GM19043 (cell line): ENCODE data around the gene C1QL1.
"Not testable (repeated sequence)": the region's sequence is repeated elsewhere in the genome, so short reads cannot be mapped to it uniquely, and the experiment has no call there.

ENCODE experiments used
- ATAC-seq: cut with Tn5 transposase; IDR thresholded peaks from one replicate; pipeline ENCODE4 v1.9.1; 2021; ENCODE audit warnings: low read depth; ENCODE audit not compliant: unreplicated experiment

C1QL1 gene

DNA sequence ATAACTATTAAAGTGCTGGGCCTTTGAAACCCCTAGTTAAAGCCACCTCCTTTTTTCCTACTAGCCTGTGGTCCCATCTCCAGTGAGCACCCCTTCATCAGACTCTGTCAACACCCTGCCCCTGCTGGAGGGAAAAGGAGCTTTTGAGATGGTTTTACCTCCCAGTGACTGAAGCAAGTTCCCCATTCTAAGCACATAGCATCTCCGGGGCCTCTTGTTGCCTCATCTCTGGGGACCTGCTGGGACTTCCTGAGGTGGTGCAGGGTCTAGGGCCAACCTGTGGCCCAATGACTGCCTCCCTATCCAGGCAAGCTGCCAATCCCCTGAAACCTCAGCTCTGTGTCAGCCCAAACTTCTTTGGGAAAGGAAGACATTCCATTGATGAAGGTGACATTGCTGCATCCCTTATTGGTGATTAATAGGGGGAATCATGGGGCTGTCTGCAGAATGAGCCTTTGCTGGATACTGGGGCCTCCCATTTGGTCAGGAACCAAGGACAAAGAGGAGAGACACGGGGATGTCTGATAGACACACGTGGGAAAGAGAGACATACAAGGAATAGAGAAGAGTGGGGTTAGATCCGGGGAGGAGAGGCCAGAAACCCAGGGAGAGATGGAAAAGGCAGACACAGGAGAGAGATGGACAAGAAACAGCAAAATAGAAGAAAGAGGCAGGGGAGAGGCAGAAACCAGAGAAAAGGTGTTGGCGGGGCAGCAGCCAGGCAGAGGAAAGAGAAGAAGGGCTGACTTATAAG, 2.4 kb downstream of the C1QL1 start:
- no peak for ATAC-seq

DNA sequence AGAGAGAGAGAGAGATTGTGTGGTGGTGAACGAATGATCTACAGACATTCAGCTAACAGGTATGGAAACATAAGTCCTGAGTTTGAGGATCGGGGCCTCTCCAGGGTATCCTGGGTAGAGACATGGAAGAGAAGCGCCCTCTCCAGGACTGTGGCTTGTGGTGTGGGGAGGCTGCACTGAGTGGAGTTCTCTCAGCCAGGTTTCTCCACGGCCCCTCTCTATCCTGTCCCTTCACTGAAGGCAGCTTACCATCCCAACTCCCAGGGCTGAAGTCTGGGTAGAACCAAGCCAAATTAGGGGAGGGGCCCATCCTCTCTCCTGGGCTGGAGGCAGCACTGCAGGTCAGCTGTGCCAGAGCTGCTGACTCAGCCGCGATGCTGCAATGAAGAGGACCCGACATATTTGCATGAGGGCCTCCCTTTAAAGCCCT, 6.2 kb downstream of the C1QL1 start:
- no peak for ATAC-seq

DNA sequence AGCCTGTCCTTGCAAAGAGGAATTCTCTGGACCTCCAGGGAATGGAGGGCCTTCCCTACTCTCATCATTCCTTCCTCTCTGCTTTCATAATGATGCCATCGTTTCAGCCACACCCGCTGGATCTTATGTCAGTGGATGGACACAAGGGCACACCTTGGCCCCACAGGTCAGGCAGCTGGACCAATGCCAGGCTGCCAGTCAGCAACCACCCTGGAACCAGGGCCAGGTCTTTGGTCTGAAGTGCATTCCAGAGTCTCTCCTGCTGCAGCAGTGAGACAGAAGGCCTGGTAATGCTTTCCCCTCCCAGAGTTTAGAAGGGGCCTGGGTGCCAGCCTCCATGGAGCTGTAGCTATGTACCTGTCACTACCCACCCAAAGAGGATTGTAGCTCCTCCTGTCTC, 7.4 kb downstream of the C1QL1 start:
- ATAC-seq: no peak

DNA sequence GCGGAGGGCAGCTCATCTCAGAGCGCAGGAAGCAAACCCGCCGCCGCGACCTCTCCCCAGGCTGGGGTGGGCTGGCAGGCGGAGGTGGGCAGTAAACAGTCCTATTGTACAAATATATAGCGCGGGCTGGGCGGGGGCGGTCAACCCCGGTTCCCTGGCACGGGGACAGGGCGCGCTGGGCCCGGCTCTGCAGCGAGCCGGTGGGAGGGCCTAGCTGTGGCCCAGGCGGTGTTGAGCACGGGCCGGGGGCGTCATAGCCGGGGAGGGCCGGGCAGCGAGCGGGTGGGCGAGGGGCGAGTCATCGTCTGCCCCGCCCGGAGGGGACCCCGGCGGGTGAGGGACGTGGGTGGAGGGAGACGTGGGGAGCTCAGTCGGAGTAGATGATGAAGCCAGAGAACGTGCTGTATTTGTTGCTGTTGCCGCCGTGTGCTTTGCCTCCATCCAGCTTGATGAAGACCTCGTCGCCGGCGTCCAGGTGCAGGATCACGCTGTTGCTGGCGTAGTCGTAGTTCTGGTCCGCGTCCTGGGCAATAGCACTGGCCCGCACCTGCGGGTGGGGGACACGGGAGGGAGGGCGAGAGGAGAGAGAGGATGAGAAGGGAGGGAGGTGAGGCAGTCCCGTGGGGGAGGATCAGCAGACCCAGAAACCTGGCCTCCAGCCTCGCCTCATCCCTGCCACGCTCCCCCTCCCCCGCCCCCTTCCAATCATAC, 8.1 kb downstream of the C1QL1 start:
- no peak for ATAC-seq

DNA sequence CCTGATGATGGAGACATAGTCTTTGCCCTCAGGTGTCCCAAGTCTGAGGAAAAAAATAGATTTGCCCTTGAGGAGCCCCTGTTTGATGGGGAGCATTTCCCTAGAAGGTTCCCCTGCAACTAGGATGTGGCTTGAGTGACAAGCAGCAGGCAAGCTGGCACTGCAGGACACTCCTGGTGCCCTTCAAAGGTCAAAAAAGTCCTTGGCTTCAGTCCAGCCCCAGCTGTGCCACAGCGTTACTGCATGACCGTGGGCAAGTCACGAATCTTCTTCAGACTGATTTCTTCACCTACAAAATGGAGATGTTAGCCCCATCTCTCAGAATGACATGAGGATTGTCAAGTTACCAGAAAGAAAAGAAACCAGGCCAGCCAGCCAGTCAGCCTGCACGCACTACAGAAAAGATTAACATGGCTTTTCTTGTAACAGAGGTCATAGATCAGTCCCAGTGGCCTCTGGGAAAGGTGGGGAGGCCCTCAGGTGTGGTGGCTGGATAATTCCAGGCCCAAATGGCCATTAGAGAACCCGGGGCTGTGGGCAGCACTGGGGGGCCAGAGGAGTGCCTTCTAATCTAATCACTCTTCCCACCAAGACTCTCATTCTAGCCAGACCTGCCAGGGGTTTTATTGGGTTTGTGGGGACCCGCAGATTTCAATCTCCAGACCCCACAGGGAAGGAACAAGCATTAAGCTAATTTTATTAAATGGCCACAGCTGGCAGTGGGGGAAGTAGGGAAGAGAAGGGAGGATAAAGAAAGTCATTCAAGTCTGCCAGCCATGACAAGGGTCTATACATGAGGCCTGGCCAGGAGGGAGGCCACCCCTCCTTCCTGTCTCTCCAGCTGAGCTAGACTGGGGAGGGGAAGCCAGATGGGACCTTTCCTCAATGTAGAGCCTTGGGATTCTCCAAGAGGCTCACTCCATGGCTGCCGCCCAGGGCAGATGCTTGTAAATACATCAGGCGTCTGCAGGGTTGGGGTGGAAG, 10.8 kb downstream of the C1QL1 start:
- no peak for ATAC-seq

DNA sequence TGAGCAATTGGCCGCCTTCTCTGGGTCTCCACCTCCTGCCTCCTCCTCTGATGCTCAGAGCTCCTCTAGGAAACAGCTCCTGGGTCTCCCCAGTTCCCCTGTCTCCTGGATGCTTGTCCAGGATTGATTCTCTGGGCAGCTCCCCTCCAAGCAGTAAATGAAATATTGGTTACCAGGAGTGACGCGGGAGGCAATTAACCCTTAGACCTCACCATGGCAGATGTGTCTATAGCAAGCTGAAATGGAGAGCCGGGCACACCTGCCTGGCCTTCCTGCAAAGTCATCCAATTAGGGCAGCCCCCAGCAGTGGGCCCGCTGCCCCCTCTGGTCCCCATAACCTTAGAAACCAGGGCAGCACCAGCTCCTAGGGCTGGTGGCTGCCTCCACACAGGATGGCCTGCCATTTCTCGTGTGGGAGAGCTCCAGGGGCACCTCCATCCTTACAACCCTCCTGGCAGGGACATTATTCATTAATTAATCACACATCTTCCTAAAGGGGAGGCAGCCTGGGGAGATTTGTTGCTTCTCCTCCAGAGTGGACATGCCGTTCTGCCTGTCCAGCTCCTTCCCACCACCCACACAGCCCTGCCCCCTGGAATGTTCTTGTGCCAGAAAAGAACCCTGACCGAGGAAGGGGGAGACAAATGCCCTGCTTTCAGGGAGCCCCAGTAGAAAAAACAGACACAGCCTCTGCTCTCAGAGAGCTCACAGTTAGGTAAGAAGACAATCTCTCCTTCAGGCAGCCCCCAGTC, 12.3 kb downstream of the C1QL1 start:
- ATAC-seq: no peak

DNA sequence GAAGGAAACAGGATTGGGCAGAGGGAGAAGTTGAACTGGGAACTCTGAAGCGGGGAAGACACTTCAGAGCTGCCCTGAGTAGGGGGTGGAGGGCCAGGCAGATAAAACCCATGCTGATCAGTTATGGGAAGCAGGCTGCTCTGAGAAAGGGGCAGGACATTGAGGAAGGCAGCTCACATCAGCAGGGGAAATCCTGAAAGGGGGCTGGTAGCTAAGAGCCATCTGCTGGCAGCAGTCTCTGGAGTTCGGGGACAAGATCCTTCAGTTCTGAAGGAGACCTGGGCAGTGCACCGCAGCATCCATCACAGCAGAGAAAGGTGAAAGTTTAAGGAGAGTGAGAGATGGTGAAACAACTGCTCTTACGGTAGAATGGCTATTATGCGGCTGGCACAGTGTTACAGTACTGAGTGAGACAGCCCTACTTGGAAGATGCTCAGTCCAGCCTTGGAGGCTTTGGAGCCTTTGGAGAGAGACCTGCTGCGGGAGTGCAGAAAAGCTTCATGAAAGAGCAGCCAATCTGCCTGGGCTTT, 15.1 kb downstream of the C1QL1 start:
- no peak for ATAC-seq

DNA sequence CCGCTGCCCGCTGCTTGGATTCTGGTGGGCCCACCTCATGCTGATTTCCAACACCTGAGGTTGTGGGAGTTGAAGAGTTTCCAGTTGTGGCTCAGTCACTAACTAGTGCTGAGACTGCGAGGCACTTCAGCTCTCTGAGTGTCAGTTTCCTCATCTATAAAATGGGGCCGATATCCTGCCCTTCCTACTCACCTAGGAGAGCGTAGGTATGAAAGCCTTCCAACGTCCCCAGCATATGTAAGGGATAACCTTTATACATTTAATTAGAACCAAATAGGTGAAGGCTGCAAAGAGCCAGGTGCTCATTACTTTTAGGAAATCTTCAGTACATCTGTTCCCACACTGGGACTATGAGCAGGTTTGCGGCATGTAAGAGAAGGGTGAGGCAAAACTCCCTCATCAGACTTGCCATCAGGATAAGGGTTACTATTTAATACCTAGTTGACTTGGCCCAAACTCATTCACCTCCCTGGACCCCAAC, 19.7 kb downstream of the C1QL1 start:
- ATAC-seq: no peak

DNA sequence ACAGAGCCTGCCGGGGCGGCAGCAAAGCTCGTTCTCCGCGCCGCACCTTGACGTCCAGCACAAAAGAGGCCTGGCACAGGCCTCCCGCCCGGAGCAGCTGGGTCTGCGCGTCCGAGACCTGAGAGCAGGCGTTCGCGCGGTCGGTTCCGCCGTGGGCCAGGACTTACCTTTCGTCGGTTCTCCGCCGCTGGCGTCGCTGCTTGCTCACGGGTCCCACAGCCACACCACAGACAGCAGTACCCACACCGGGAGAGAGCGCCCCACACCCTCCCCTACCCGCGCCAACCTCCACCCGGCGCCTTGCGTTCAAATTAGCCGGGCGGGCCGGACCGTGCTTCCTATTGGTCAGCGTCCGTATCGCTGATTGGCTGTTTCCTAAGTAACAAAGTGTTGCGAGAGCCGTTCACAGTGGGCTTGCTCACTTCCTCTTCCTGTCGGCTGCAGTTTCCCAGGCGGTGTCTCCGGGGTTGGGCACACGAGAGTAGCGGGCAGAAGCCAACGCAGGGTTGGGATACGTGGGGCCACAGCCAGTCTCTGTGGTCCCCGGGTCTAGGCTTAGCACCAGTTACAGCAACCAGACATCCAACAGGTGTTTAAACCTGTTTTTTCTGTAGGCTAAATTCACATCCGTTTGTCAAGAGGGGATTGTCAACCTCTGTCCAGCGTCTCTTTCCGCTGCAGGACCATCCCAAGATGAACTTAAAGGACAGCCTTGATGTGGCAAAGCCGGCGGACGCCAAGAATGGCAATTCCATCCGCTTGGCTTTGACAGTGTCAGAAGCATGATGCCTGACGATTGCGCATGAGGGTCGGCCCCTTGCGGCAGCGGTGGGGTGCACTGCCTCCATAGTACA, 20.4 kb downstream of the C1QL1 start, which contains the start of gene KIF18B:
Gene KIF18B, minus strand, starts transcription at position 313 of the 854 bp plus-strand sequence. CDS start 11,429 bp downstream, outside the sequence.
- peak; percentile 88 for ATAC-seq

DNA sequence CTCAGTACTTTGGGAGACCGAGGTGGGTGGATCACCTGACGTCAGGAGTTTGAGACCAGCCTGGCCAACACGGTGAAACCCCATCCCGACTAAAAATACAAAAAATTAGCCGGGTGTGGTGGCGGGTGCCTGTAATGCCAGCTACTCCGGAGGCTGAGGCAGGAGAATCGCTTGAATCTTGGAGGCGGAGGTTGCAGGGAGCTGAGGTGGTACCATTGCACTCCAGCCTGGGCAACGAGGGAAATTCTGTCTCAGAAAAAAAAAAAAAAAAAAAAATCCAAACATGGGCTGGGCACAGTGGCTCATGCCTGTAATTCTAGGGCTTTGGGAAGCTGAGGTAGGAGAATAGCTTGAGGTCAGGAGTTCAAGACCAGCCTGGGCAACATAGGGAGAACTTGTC, 22.5 kb downstream of the C1QL1 start:
- ATAC-seq: not testable (repeated sequence)

DNA sequence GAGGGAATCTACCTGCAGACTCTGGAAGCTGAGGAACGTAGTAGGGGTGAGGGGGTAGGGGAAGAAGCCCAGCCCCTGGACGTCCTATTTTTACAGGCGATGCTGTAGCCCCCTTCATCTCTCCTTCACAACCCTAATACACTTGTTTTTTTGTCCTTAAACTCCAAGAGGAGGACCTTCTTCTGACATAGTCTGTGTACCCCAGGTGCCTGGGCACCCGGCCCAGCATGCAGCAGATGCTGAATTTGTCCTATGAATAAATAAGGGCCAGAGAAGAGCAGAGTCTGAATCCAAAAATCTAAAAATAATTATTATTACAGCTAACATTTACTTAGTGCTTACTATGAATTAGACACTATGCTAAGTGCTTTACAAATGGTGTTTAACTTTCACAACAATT, 25.6 kb downstream of the C1QL1 start:
- no peak for ATAC-seq

DNA sequence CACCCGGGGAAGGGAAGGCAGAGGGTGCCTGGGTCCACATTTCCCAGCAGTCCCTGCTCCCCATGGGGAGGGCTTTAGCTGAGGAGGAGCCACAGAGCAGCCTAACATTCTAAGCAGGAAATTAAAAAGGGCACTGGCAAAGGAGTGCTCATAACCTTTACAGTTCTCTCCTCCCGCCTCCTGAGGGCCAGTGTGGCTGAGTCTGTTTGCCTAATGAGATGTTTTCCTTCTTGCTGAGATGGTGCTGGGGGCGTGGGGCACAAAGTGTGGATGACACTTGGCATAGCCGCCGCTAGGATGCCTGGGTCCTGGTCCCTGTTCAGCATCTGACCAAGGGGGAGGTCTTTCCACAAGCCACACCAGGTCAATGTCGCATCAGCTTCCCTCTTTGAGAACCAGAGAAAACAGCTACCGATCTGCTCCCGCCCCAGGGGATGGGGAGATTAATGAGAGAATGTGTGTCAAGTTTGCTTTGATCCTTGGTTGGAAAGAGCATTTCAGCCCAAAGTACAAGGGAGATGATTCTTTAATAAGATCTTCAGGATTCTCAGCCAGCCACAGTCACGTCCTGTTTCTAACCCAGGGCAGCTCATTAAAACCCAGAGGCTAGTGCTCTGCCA, 26.3 kb downstream of the C1QL1 start:
- no peak for ATAC-seq

DNA sequence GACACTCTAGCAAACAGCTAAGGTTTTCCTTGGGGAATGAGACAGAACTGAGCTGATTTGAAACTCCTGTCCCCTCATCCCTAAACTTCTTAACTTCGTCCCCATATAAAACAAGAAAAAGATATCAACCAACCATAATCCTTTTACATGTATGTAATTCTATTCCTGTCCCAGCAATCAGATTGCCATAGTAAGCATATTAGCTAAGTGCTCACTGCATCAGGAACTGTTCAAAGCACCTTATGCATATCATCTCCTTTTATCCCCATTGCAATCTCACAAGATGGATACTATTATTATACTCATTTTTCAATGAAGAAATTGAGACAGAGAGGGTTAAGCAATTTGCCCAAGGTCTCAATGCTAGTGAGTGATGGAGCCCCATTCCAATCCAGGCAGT, 27.3 kb downstream of the C1QL1 start:
- no peak for ATAC-seq

DNA sequence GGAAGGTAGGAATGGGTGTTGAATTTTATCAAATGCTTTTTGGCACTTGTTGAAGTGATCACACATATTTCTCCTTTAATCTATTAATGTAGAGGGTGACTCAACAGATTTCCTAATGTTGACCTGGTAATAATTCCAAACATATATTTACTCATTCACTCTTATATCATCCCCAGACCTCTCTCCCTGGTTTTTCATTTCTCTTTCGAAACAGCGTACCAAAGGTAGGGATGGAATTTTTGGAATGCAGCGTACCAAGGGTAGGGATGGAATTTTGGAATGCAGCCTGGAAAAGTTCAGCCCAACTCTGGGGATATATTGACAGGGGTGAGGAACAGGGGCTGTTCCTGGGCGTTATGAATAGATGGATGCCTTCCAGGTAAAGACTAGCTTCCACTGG, 27.8 kb downstream of the C1QL1 start:
- ATAC-seq: no peak

DNA sequence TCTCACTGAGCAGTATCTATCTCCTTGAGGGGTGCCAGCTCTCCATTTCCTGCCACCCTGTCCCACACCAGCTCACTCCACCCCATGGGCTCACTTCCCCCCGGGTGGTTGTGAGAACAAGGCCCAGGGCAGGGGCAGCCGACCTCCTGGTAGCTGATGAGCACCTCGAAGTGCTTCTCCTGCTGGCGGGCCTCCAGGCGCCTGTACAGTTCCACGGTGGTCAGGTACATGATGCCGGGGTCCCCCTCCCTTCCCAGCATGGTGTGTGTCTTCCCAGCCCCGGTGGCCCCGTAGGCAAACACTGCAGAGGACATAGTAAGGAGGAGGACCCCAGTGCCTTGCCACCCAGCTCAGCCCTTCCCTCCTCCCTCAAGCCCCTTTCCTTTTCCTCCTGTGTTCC, 33.0 kb downstream of the C1QL1 start:
- ATAC-seq: no peak

DNA sequence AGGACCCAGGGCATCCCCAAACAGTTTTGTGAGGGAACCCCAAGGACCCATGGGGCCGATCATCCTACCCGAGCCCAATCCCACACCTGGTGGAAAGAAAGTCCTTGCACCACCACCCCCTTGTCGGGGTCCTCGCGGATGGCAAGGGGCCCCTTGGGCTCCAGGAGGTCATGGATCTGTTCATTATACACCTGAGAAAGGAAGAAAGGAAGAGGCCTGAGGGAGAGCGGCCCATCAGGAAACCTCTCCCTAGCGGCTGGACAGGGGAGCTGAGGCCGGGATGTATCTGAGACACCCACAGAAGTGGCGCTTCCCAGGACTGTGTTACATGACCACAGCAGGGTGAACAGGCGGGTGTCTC, 33.4 kb downstream of the C1QL1 start:
- no peak for ATAC-seq

DNA sequence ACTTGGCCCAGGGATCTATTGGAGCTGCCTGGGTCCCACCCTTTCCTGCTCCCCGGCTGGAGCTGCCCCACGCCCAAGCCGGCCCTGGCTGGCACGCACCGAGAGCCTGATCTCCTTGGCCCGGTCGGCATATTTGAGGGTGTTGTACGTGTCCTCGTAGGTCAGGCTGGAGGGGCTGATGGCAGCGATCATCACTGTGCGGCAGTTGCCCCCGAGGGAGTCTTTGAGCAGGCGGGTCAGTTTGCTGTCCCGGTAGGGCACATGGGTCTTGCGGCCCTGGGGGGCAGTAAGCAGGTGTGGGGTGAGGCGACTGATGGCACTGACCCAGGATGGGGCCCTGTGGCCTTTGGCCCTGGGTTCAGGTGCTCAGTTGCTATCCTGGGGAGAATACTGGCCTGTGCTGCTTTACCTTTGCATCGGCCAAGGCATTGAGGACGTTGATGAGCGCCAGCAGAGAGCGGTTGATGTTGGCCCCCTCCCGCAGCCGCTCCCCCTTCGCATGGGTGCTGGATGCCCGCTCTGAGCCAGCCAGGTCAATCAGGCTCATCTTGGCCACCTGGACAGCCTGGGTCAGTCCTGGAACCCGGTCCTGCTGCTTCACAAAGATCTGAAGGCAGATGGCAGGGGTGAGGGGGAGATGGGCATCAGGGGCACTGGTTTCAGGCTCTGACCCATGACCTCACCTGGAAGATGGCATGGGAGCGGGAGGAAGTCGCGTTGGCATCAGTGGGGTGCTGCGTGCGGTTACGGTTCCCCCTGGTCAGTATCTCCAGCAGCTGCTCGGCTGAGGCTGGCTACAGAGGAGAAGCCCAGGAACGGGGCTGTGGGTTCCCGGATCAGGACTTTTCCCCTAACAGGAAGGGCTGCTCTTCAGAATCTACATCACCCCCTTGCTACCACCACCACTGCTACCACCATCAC, 34.0 kb downstream of the C1QL1 start:
- ATAC-seq: no peak

DNA sequence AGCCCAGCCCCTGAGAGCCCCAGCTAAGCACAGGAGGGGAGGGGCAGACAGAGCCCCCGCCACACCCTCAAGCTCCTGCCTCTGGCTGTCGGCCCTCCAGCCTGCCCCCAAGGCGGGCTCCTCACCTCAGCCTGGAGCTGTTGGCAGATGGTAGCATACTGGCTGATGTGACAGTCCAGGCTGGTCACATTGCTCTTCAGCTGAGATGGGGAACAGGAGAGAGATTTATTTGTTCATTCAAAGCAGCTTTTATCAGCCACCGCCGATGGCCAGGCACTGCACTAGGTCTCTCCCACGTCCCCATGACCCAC, 35.4 kb downstream of the C1QL1 start:
- ATAC-seq: no peak
